GM23338 (cell line): ENCODE measurements around the gene ERP27. TPM values are rescaled to one million over a fixed set of nuclear protein-coding genes. Genes with fewer than 3 reads are reported as not detected.

Experiments
- ATAC-seq: fragments of 200-7000 bp; cut with Tn5 transposase; 3 replicates; pipeline ENCODE4 v1.9.1; 2020
- DNase-seq: peaks from one replicate; pipeline ENCODE4 v3.0.0-alpha.2; 2015; ENCODE audit warnings: low spot score
- H2AFZ ChIP-seq: fragments of 200-600 bp; sonication (generic); 2 replicates; pipeline ENCODE4 v1.8.0; 2016; ENCODE audit warnings: antibody characterized with exemption, mild to moderate bottlenecking, moderate library complexity
- H3F3A ChIP-seq: fragments of 200-600 bp; sonication (generic); replicated peaks from 2 replicates; pipeline ENCODE4 v1.8.0; 2017; ENCODE audit warnings: antibody characterized with exemption, mixed run types, low read depth
- H3K27ac ChIP-seq: fragments of 200-600 bp; sonication (generic); 2 replicates; pipeline ENCODE4 v1.6.1; 2016; ENCODE audit warnings: low read depth
- H3K27me3 ChIP-seq: fragments of 200-600 bp; sonication (generic); 2 replicates; pipeline ENCODE4 v1.8.0; 2016; ENCODE audit warnings: mild to moderate bottlenecking, mixed run types, moderate library complexity; ENCODE audit not compliant: insufficient read depth
- H3K36me3 ChIP-seq: fragments of 200-600 bp; sonication (generic); 2 replicates; pipeline ENCODE4 v1.8.0; 2016; ENCODE audit warnings: mild to moderate bottlenecking; ENCODE audit not compliant: insufficient read depth
- H3K4me1 ChIP-seq: fragments of 200-600 bp; sonication (generic); 2 replicates; pipeline ENCODE4 v1.8.0; 2016; ENCODE audit warnings: mild to moderate bottlenecking, moderate library complexity; ENCODE audit not compliant: insufficient read depth
- H3K4me2 ChIP-seq: fragments of 200-600 bp; sonication (generic); 2 replicates; pipeline ENCODE4 v1.7.1; 2017; ENCODE audit warnings: mixed run types
- H3K4me3 ChIP-seq: fragments of 200-600 bp; sonication (generic); 2 replicates; pipeline ENCODE4 v1.6.1; 2016; ENCODE audit warnings: mixed run types
- H3K79me2 ChIP-seq: fragments of 200-600 bp; sonication (generic); replicated peaks from 2 replicates; pipeline ENCODE4 v1.8.0; 2017; ENCODE audit warnings: mild to moderate bottlenecking; ENCODE audit not compliant: insufficient read depth
- H3K9me2 ChIP-seq: fragments of 200-600 bp; sonication (generic); 2 replicates; pipeline ENCODE4 v1.8.0; 2017; ENCODE audit not compliant: insufficient read depth
- H4K20me1 ChIP-seq: fragments of 200-600 bp; sonication (generic); replicated peaks from 2 replicates; pipeline ENCODE4 v1.8.0; 2017; ENCODE audit warnings: mild to moderate bottlenecking; ENCODE audit not compliant: insufficient read depth
- H3K27ac Mint-ChIP-seq: 2 replicates; pipeline ENCODE4 v1.8.0; 2020; ENCODE audit warnings: inconsistent platforms, mild to moderate bottlenecking, moderate library complexity, mixed read lengths
- H3K27me3 Mint-ChIP-seq: 3 replicates; pipeline ENCODE4 v1.8.0; 2022; ENCODE audit warnings: low read depth, mild to moderate bottlenecking, moderate library complexity, mixed read lengths, inconsistent platforms; ENCODE audit not compliant: insufficient read depth, poor library complexity
- H3K36me3 Mint-ChIP-seq: 3 replicates; pipeline ENCODE4 v1.8.0; 2021; ENCODE audit warnings: low read depth, mild to moderate bottlenecking, inconsistent platforms, moderate library complexity, mixed read lengths
- H3K4me1 Mint-ChIP-seq: 3 replicates; pipeline ENCODE4 v1.8.0; 2020; ENCODE audit warnings: mild to moderate bottlenecking, inconsistent platforms, mixed read lengths
- H3K4me3 Mint-ChIP-seq: 3 replicates; pipeline ENCODE4 v1.8.0; 2021; ENCODE audit warnings: moderate library complexity, mild to moderate bottlenecking, inconsistent platforms, mixed read lengths
- H3K9me3 Mint-ChIP-seq: 3 replicates; pipeline ENCODE4 v1.8.0; 2020; ENCODE audit warnings: moderate library complexity, mild to moderate bottlenecking, inconsistent platforms, mixed read lengths
- EZH2 ChIP-seq: fragments of 200-600 bp; sonication (generic); IDR thresholded peaks from one replicate; pipeline ENCODE4 v1.8.0; 2017; ENCODE audit warnings: antibody characterized with exemption, mild to moderate bottlenecking, low read depth; ENCODE audit not compliant: unreplicated experiment
- EZH2phosphoT487 ChIP-seq: fragments of 200-600 bp; sonication (generic); IDR thresholded peaks from one replicate; pipeline ENCODE4 v1.8.1; 2018; ENCODE audit warnings: antibody characterized with exemption; ENCODE audit not compliant: unreplicated experiment
- STAT1 ChIP-seq: IDR thresholded peaks from one replicate; pipeline ENCODE4 v1.6.1; 2016; ENCODE audit warnings: antibody characterized with exemption; ENCODE audit not compliant: unreplicated experiment
- polyA plus RNA-seq: library from polyadenylated mRNA; unstranded; fragments of >200 nt; fragmentation: Nextera tagmentation; extraction: Ambion mirVana; gene quantifications from 2 replicates; pipeline ENCODE4 v1.2.1, GENCODE V29; 2016
- total RNA-seq: library from RNA; depleted of rRNA; stranded (reverse); fragments of >200 nt; shearing (Covaris generic); gene quantifications from 2 replicates; pipeline ENCODE4 v1.2.3, GENCODE V29; 2014
- TF ChIP-seq, protein P1 (sequence below): IDR thresholded peaks from 2 replicates; pipeline ENCODE4 v1.6.1; 2016; ENCODE audit warnings: antibody characterized with exemption
- TF ChIP-seq, protein P2 (sequence below): IDR thresholded peaks from one replicate; pipeline ENCODE4 v1.6.1; 2018; ENCODE audit warnings: antibody characterized with exemption; ENCODE audit not compliant: unreplicated experiment
- TF ChIP-seq, protein P3 (sequence below): fragments of 250-450 bp; sonication (Bioruptor Pico); IDR thresholded peaks from 2 replicates; pipeline ENCODE4 v1.5.0; 2020; ENCODE audit warnings: mild to moderate bottlenecking, moderate library complexity

The ERP27 gene
- total and polyA plus RNA-seq, 2 experiments from 2014 or later, result not detected

DNA sequence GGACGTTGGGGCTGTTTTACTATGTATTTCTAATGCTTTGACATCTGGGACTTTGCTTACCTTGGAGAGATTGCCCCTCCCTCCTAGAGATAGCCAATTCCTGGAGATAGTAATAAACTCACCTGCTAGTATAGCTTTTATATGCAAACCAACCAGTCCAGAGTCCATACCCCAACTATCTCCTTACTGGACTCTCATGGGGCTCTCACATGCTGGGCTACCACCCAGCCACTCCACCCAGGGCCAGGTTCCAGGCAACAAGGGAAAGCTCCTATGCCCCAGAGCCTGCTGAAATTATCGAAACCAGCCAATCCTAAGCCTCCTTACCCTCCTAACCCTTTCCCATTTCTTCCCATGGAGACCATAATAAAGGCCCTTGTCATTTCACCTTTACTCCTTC, 27.2 kb downstream of the ERP27 start:
- no peaks in the 10 kb centered on the region for H3K79me2 ChIP-seq
- H3K4me3 ChIP-seq, result no peak overlapping the region
- no peaks in the 10 kb centered on the region for H3K36me3 ChIP-seq
- no peaks in the 10 kb centered on the region for H3K4me1 ChIP-seq
- H3K4me1 Mint-ChIP-seq, result no peaks in the 10 kb centered on the region
- H3K27me3 Mint-ChIP-seq, result no peaks in the 10 kb centered on the region
- H3K4me2 ChIP-seq, result no peak overlapping the region
- ATAC-seq (no peak), DNase-seq (no peak)
- H3K9me2 ChIP-seq, result 0 out of 2 replicates have a peak, but pooled peaks cover 8% of the 10 kb centered on the region
- H2AFZ ChIP-seq, result no peak overlapping the region
- H3K4me3 Mint-ChIP-seq, result no peak overlapping the region
- H3K36me3 Mint-ChIP-seq, result no peaks in the 10 kb centered on the region
- TF ChIP-seq, protein P1, sequence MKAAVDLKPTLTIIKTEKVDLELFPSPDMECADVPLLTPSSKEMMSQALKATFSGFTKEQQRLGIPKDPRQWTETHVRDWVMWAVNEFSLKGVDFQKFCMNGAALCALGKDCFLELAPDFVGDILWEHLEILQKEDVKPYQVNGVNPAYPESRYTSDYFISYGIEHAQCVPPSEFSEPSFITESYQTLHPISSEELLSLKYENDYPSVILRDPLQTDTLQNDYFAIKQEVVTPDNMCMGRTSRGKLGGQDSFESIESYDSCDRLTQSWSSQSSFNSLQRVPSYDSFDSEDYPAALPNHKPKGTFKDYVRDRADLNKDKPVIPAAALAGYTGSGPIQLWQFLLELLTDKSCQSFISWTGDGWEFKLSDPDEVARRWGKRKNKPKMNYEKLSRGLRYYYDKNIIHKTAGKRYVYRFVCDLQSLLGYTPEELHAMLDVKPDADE, result no peak
- no peak for TF ChIP-seq EZH2phosphoT487
- no peak overlapping the region for H3K27ac Mint-ChIP-seq
- H3F3A ChIP-seq, result no peaks in the 10 kb centered on the region
- H3K27ac ChIP-seq, result no peak overlapping the region
- no peaks in the 10 kb centered on the region for H3K9me3 Mint-ChIP-seq
- H3K27me3 ChIP-seq, result no peaks in the 10 kb centered on the region
- H4K20me1 ChIP-seq, result no peaks in the 10 kb centered on the region

DNA sequence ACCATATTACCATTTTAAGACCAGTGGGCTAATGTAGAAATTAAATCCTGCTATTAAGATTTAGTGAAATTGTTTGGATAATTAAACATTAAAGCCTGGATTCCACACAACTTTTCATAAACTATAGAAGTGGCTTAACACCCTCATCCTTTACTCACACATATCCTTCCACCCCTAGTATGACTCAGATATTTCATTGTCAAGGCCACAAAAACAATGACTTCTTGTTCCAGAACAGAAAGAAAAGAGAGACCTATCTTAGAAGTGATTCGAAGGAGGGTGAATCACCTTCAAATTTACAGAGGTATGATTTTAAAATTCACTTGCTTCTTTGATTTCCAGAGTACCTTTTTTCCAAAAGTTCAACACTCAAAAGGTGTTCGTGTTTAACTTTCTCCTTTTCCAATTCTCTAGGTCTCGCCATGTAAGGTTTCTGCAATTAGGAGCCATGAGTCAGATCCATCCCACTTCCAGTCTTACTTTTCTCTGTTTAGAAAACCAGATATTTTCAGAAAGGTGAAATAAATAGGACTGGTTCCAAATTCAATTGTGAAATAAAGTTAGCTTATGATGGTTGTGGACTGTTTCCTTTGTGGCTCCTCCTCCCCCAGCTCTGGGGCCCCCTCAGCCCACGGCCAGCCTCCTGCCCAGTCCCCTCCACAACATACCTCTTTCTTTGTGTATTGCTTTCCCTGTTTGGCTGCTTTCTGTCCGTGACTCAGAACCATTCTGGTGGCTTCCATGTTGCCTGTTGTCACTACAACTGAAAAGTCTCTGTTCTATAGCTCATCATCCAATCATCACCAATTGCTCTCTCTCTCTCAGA, 28.0 kb downstream of the ERP27 start:
- no peaks in the 10 kb centered on the region for H3K9me3 Mint-ChIP-seq
- H2AFZ ChIP-seq, result no peak overlapping the region
- H3K4me1 ChIP-seq, result no peaks in the 10 kb centered on the region
- no peak overlapping the region for H3K27ac Mint-ChIP-seq
- H3K4me3 ChIP-seq, result no peak overlapping the region
- H3K4me3 Mint-ChIP-seq, result no peak overlapping the region
- no peaks in the 10 kb centered on the region for H3K36me3 ChIP-seq
- H4K20me1 ChIP-seq, result no peaks in the 10 kb centered on the region
- H3K4me1 Mint-ChIP-seq, result no peaks in the 10 kb centered on the region
- H3K9me2 ChIP-seq, result 0 out of 2 replicates have a peak, but pooled peaks cover 8% of the 10 kb centered on the region
- H3K36me3 Mint-ChIP-seq, result no peaks in the 10 kb centered on the region
- no peak for ATAC-seq
- no peaks in the 10 kb centered on the region for H3F3A ChIP-seq
- no peaks in the 10 kb centered on the region for H3K79me2 ChIP-seq
- DNase-seq, result no peak
- H3K27ac ChIP-seq, result no peak overlapping the region
- no peak overlapping the region for H3K4me2 ChIP-seq
- H3K27me3 Mint-ChIP-seq, result no peaks in the 10 kb centered on the region
- H3K27me3 ChIP-seq, result no peaks in the 10 kb centered on the region
- TF ChIP-seq, protein P2, sequence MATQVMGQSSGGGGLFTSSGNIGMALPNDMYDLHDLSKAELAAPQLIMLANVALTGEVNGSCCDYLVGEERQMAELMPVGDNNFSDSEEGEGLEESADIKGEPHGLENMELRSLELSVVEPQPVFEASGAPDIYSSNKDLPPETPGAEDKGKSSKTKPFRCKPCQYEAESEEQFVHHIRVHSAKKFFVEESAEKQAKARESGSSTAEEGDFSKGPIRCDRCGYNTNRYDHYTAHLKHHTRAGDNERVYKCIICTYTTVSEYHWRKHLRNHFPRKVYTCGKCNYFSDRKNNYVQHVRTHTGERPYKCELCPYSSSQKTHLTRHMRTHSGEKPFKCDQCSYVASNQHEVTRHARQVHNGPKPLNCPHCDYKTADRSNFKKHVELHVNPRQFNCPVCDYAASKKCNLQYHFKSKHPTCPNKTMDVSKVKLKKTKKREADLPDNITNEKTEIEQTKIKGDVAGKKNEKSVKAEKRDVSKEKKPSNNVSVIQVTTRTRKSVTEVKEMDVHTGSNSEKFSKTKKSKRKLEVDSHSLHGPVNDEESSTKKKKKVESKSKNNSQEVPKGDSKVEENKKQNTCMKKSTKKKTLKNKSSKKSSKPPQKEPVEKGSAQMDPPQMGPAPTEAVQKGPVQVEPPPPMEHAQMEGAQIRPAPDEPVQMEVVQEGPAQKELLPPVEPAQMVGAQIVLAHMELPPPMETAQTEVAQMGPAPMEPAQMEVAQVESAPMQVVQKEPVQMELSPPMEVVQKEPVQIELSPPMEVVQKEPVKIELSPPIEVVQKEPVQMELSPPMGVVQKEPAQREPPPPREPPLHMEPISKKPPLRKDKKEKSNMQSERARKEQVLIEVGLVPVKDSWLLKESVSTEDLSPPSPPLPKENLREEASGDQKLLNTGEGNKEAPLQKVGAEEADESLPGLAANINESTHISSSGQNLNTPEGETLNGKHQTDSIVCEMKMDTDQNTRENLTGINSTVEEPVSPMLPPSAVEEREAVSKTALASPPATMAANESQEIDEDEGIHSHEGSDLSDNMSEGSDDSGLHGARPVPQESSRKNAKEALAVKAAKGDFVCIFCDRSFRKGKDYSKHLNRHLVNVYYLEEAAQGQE, result no peak
- TF ChIP-seq, protein P1, result no peak
- TF ChIP-seq STAT1, result no peak
- TF ChIP-seq EZH2, result no peak
- TF ChIP-seq, protein P3, sequence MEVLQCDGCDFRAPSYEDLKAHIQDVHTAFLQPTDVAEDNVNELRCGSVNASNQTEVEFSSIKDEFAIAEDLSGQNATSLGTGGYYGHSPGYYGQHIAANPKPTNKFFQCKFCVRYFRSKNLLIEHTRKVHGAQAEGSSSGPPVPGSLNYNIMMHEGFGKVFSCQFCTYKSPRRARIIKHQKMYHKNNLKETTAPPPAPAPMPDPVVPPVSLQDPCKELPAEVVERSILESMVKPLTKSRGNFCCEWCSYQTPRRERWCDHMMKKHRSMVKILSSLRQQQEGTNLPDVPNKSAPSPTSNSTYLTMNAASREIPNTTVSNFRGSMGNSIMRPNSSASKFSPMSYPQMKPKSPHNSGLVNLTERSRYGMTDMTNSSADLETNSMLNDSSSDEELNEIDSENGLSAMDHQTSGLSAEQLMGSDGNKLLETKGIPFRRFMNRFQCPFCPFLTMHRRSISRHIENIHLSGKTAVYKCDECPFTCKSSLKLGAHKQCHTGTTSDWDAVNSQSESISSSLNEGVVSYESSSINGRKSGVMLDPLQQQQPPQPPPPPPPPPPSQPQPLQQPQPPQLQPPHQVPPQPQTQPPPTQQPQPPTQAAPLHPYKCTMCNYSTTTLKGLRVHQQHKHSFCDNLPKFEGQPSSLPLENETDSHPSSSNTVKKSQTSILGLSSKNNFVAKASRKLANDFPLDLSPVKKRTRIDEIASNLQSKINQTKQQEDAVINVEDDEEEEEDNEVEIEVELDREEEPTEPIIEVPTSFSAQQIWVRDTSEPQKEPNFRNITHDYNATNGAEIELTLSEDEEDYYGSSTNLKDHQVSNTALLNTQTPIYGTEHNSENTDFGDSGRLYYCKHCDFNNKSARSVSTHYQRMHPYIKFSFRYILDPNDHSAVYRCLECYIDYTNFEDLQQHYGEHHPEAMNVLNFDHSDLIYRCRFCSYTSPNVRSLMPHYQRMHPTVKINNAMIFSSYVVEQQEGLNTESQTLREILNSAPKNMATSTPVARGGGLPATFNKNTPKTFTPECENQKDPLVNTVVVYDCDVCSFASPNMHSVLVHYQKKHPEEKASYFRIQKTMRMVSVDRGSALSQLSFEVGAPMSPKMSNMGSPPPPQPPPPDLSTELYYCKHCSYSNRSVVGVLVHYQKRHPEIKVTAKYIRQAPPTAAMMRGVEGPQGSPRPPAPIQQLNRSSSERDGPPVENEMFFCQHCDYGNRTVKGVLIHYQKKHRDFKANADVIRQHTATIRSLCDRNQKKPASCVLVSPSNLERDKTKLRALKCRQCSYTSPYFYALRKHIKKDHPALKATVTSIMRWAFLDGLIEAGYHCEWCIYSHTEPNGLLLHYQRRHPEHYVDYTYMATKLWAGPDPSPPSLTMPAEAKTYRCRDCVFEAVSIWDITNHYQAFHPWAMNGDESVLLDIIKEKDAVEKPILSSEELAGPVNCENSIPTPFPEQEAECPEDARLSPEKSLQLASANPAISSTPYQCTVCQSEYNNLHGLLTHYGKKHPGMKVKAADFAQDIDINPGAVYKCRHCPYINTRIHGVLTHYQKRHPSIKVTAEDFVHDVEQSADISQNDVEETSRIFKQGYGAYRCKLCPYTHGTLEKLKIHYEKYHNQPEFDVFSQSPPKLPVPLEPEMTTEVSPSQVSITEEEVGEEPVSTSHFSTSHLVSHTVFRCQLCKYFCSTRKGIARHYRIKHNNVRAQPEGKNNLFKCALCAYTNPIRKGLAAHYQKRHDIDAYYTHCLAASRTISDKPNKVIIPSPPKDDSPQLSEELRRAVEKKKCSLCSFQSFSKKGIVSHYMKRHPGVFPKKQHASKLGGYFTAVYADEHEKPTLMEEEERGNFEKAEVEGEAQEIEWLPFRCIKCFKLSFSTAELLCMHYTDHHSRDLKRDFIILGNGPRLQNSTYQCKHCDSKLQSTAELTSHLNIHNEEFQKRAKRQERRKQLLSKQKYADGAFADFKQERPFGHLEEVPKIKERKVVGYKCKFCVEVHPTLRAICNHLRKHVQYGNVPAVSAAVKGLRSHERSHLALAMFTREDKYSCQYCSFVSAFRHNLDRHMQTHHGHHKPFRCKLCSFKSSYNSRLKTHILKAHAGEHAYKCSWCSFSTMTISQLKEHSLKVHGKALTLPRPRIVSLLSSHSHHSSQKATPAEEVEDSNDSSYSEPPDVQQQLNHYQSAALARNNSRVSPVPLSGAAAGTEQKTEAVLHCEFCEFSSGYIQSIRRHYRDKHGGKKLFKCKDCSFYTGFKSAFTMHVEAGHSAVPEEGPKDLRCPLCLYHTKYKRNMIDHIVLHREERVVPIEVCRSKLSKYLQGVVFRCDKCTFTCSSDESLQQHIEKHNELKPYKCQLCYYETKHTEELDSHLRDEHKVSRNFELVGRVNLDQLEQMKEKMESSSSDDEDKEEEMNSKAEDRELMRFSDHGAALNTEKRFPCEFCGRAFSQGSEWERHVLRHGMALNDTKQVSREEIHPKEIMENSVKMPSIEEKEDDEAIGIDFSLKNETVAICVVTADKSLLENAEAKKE (CRISPR knock-in tag), result no peak
